Mucosa of stomach (tissue), 1 donor: ENCODE results near the gene CD34.
A peak's percentile ranks its signal among the peaks of the same experiment; 100 is the strongest.

Source experiments
- H3K27me3 ChIP-seq: one replicate; pipeline ENCODE4 v1.7.0; 2013; ENCODE audit warnings: mild to moderate bottlenecking, low read length; ENCODE audit not compliant: control insufficient read depth, insufficient read depth
- H3K36me3 ChIP-seq: one replicate; pipeline ENCODE4 v1.7.0; 2013; ENCODE audit warnings: low read length; ENCODE audit not compliant: control insufficient read depth, insufficient read depth
- H3K4me1 ChIP-seq: one replicate; pipeline ENCODE4 v1.7.0; 2013; ENCODE audit warnings: mild to moderate bottlenecking, low read length; ENCODE audit not compliant: control insufficient read depth, insufficient read depth
- H3K4me3 ChIP-seq: one replicate; pipeline ENCODE4 v1.7.0; 2013; ENCODE audit warnings: low read length
- H3K9ac ChIP-seq: one replicate; pipeline ENCODE4 v1.7.0; 2013; ENCODE audit warnings: mild to moderate bottlenecking, low read length, moderate library complexity
- H3K9me3 ChIP-seq: one replicate; pipeline ENCODE4 v1.7.0; 2013; ENCODE audit warnings: mild to moderate bottlenecking, low read length, moderate library complexity; ENCODE audit not compliant: control insufficient read depth
- donor health status: Pancreatic carcinoma.

Gene CD34, protein sequence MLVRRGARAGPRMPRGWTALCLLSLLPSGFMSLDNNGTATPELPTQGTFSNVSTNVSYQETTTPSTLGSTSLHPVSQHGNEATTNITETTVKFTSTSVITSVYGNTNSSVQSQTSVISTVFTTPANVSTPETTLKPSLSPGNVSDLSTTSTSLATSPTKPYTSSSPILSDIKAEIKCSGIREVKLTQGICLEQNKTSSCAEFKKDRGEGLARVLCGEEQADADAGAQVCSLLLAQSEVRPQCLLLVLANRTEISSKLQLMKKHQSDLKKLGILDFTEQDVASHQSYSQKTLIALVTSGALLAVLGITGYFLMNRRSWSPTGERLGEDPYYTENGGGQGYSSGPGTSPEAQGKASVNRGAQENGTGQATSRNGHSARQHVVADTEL

DNA sequence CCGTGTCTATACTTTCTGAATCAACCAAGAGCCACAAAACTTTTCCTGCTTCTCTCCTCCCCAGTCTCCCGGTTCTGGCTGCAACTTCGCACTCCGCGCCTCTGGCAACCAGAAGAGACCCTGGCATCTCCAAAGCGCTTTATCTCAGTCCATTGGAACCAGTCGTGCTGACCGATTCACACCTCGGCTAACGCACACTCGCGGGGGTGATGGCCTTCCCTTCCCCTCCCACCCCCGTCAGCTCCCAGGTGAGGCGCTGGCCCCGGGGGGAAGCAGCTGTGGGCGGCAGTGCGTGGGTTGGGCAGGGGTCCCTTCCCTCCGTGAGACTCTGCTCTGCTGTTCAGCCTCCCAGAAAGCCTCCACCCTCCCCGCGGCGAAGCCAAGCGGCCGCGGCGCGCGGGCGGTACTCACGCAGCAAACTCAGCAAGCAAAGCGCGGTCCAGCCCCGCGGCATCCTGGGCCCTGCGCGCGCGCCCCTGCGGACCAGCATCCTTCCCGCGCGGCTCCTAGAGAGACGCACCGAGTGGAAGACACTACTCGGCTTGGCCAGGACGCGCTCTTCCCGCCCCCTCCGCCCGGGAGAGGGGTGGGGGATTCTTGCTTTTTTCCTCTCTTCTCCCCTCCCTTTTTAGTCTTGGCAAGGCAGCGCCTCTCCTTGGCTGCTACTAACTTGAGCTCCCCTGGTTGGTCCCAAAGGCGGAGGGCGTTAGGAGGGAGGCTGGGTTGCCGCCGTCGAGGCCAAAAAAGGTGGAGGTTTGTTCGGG, at the start of gene CD34:
CD34 (minus strand) TSS at position 535 of the 764 bp plus-strand sequence; CDS start at position 490, 45 bp downstream.
- H3K27me3 ChIP-seq = peaks cover 36% of the 10 kb centered on the region
- no peak within 1 kb of the TSS for H3K4me3 ChIP-seq
- no peaks in the 10 kb centered on the region for H3K9me3 ChIP-seq
- H3K4me1 ChIP-seq = peaks cover 14% of the 10 kb centered on the region
- H3K9ac ChIP-seq = no peak within 1 kb of the TSS
- H3K36me3 ChIP-seq = no peaks in the 10 kb centered on the region

- Histone ChIP-seq H3K4me3 (no peak overlapping the region), H3K4me1 (peaks cover 39% of the 10 kb centered on the region), H3K27me3 (no peaks in the 10 kb centered on the region), H3K9ac (no peak overlapping the region), H3K36me3 (no peaks in the 10 kb centered on the region), H3K9me3 (no peaks in the 10 kb centered on the region)
Observed at GRCh38 chr1:207960346-207960745, 49.4 kb upstream of the CD34 start.

GRCh38 chr1:207959910-207960309, 49.0 kb upstream of the CD34 start:
- Histone ChIP-seq H3K9me3 (no peaks in the 10 kb centered on the region), H3K4me1 (peaks cover 39% of the 10 kb centered on the region), H3K9ac (peak overlapping the region; percentile 56), H3K4me3 (no peak overlapping the region), H3K27me3 (no peaks in the 10 kb centered on the region), H3K36me3 (no peaks in the 10 kb centered on the region)

GRCh38 chr1:207959141-207959825, 48.4 kb upstream of the CD34 start:
- peaks cover 33% of the 10 kb centered on the region for H3K4me1 ChIP-seq
- peak overlapping the region; percentile 56 for H3K9ac ChIP-seq
- H3K9me3 ChIP-seq = no peaks in the 10 kb centered on the region
- H3K27me3 ChIP-seq = no peaks in the 10 kb centered on the region
- peak overlapping the region; percentile 11 for H3K4me3 ChIP-seq
- H3K36me3 ChIP-seq = no peaks in the 10 kb centered on the region

GRCh38 chr1:207958376-207959139, 47.6 kb upstream of the CD34 start:
- Histone ChIP-seq H3K9me3 (no peaks in the 10 kb centered on the region), H3K4me1 (peaks cover 27% of the 10 kb centered on the region), H3K4me3 (peak overlapping the region; percentile 11), H3K9ac (peak overlapping the region; percentile 56), H3K36me3 (no peaks in the 10 kb centered on the region), H3K27me3 (no peaks in the 10 kb centered on the region)

DNA sequence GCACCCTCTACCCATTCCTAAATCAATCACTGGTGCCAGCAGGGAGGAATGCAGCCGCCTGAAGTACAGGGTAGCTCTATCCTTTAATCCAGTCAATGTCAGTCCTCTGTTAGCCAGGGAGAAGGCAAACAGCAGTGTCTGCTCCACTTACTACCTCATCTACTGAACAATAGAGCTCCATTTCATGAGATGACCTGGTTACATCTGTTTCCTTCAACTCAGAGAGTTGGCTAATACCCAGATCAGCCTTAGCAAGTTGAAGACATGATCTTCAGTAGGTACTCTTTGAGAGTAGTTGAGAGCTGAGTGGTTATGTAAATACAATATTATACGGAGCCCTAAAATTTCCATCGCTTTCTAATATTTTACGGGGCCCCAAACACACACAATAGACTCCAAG, 46.1 kb upstream of the CD34 start:
- Histone ChIP-seq H3K4me1 (peaks cover 13% of the 10 kb centered on the region), H3K36me3 (no peaks in the 10 kb centered on the region), H3K9me3 (no peaks in the 10 kb centered on the region), H3K9ac (no peak overlapping the region), H3K4me3 (no peak overlapping the region), H3K27me3 (no peaks in the 10 kb centered on the region)

- no peaks in the 10 kb centered on the region for H3K27me3 ChIP-seq
- no peaks in the 10 kb centered on the region for H3K4me1 ChIP-seq
- no peak overlapping the region for H3K9ac ChIP-seq
- no peaks in the 10 kb centered on the region for H3K36me3 ChIP-seq
- H3K9me3 ChIP-seq = no peaks in the 10 kb centered on the region
- H3K4me3 ChIP-seq = no peak overlapping the region
Observed at GRCh38 chr1:207954104-207954503, 43.2 kb upstream of the CD34 start.

- no peaks in the 10 kb centered on the region for H3K27me3 ChIP-seq
- no peaks in the 10 kb centered on the region for H3K9me3 ChIP-seq
- no peaks in the 10 kb centered on the region for H3K4me1 ChIP-seq
- no peak overlapping the region for H3K9ac ChIP-seq
- no peaks in the 10 kb centered on the region for H3K36me3 ChIP-seq
- no peak overlapping the region for H3K4me3 ChIP-seq
Observed at GRCh38 chr1:207952617-207953542, 42.0 kb upstream of the CD34 start.

GRCh38 chr1:207951652-207952051, 40.7 kb upstream of the CD34 start:
- Histone ChIP-seq H3K9me3 (no peaks in the 10 kb centered on the region), H3K27me3 (no peaks in the 10 kb centered on the region), H3K9ac (no peak overlapping the region)

DNA sequence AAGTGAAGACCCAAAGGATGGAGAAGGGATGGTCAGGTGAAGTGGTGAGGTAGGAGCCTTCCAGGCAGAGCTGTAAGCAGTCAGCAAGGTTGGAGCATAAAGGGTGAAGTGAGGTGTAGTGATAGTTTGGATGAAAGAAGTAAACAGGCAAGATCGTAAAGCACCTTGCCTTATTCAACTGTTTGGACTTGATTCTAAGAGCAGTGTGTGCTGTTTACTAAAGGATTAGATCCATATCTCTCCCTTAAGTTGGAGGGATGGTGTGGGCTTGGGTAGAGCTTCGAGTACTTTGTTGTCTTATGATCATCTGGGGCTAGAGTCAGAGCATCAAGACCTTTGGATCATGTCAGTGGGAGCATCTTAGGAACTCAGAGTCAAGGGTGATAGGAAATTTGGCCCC, 39.8 kb upstream of the CD34 start:
- no peak overlapping the region for H3K9ac ChIP-seq
- no peaks in the 10 kb centered on the region for H3K27me3 ChIP-seq
- H3K36me3 ChIP-seq = no peaks in the 10 kb centered on the region
- no peaks in the 10 kb centered on the region for H3K4me1 ChIP-seq
- H3K9me3 ChIP-seq = no peaks in the 10 kb centered on the region
- no peak overlapping the region for H3K4me3 ChIP-seq

More at GRCh38 chr1:207951652-207952051, 40.7 kb upstream of the CD34 start:
- H3K4me3 ChIP-seq = no peak overlapping the region
- no peaks in the 10 kb centered on the region for H3K4me1 ChIP-seq
- no peaks in the 10 kb centered on the region for H3K36me3 ChIP-seq
